HepG2 (cell line): ENCODE measurements around the gene SRSF6. TPM values are rescaled to one million over a fixed set of nuclear protein-coding genes. Genes with fewer than 3 reads are reported as not detected.
A peak's percentile ranks its signal among the peaks of the same experiment; 100 is the strongest.

Source experiments
- REPIN1 ChIP-seq: sonication (generic); formaldehyde crosslinking; IDR thresholded peaks from 2 replicates; pipeline ENCODE4 v1.8.0; 2022; ENCODE audit warnings: missing genetic modification reagents, low read depth, mild to moderate bottlenecking, borderline replicate concordance
- SNAPC5 ChIP-seq: sonication (generic); formaldehyde crosslinking; IDR thresholded peaks from 2 replicates; pipeline ENCODE4 v1.8.1; 2023; ENCODE audit warnings: mild to moderate bottlenecking, missing genetic modification reagents, borderline replicate concordance
- STAG1 ChIP-seq: sonication (generic); formaldehyde crosslinking; IDR thresholded peaks from 2 replicates; pipeline ENCODE4 v1.4.0; 2020; ENCODE audit warnings: missing genetic modification reagents
- TMF1 ChIP-seq: sonication (generic); formaldehyde crosslinking; IDR thresholded peaks from 2 replicates; pipeline ENCODE4 v1.8.1; 2022; ENCODE audit warnings: low read depth, missing genetic modification reagents
- XRCC5 ChIP-seq: fragments of 200-400 bp; formaldehyde crosslinking; optimal IDR thresholded peaks from 2 replicates; pipeline ENCODE3; 2017; ENCODE audit warnings: mild to moderate bottlenecking, low read length
- ZBTB38 ChIP-seq: sonication (generic); formaldehyde crosslinking; IDR thresholded peaks from 2 replicates; pipeline ENCODE4 v1.5.1; 2020; ENCODE audit warnings: mild to moderate bottlenecking, missing genetic modification reagents
- ZNF136 ChIP-seq: sonication (generic); formaldehyde crosslinking; IDR thresholded peaks from 2 replicates; pipeline ENCODE4 v1.8.1; 2022; ENCODE audit warnings: low read depth, mild to moderate bottlenecking, moderate library complexity, missing genetic modification reagents
- ZNF614 ChIP-seq: IDR thresholded peaks from 2 replicates; pipeline ENCODE4 v1.6.1; 2018; ENCODE audit warnings: missing biosample characterization, missing genetic modification reagents, inconsistent platforms, borderline replicate concordance
- ZNF691 ChIP-seq: sonication (generic); formaldehyde crosslinking; IDR thresholded peaks from 2 replicates; pipeline ENCODE4 v1.4.0; 2020; ENCODE audit warnings: missing genetic modification reagents, low read depth, mild to moderate bottlenecking, borderline replicate concordance
- polyA plus RNA-seq, 8 experiments: library from polyadenylated mRNA; depleted of rRNA in 3 of 8; stranded (reverse) in 7 of 8; unstranded in 1 of 8; fragments of >200 nt; fragmentation: Illumina TruSeq in 4 of 8; extraction: Trizol in 4 of 8; gene quantifications; 2 replicates each; pipeline versions ENCODE4 v1.2.1 to v1.2.3, GENCODE V29; 2011 to 2016; ENCODE audit warnings: low read depth in 4 of 8, missing spikeins in 1 of 8, mixed read lengths in 1 of 8; ENCODE audit not compliant: insufficient read depth in 1 of 8
- total RNA-seq, 5 experiments: library from RNA; depleted of rRNA; stranded (reverse); fragments of >200 nt; fragmentation: Illumina TruSeq; extraction: Trizol; gene quantifications; 2 replicates each; pipeline ENCODE4 v1.2.3, GENCODE V29; 2016; ENCODE audit warnings: low read depth in 1 of 5
- TF ChIP-seq, protein P1 (sequence below), 2 experiments: sonication (generic) in 1 of 2; formaldehyde crosslinking in 1 of 2; IDR thresholded peaks; 2 replicates each; pipeline versions ENCODE4 v1.4.0 to v1.6.1; 2018 to 2020; ENCODE audit warnings: missing genetic modification reagents in 2 of 2, borderline replicate concordance in 1 of 2, low read depth in 1 of 2, mild to moderate bottlenecking in 1 of 2, missing biosample characterization in 1 of 2
- TF ChIP-seq, protein P2 (sequence below): sonication (generic); formaldehyde crosslinking; IDR thresholded peaks from 2 replicates; pipeline ENCODE4 v1.5.0; 2020; ENCODE audit warnings: mild to moderate bottlenecking, missing genetic modification reagents, moderate library complexity
- TF ChIP-seq, protein P3 (sequence below): sonication (generic); formaldehyde crosslinking; IDR thresholded peaks from 2 replicates; pipeline ENCODE4 v1.4.0; 2020; ENCODE audit warnings: low read depth, missing genetic modification reagents

The SRSF6 gene
- total and polyA plus RNA-seq, 2 of the 13 experiments (the other 11 are each of a cell fraction or from before 2014, with no cell fraction given): 156 to 194 TPM

- TF ChIP-seq ZNF614 (CRISPR knock-in tag): 0 out of 2 replicates have a peak, but pooled peaks have one; percentile 18
- no peak for TF ChIP-seq SNAPC5
- TF ChIP-seq, protein P1, sequence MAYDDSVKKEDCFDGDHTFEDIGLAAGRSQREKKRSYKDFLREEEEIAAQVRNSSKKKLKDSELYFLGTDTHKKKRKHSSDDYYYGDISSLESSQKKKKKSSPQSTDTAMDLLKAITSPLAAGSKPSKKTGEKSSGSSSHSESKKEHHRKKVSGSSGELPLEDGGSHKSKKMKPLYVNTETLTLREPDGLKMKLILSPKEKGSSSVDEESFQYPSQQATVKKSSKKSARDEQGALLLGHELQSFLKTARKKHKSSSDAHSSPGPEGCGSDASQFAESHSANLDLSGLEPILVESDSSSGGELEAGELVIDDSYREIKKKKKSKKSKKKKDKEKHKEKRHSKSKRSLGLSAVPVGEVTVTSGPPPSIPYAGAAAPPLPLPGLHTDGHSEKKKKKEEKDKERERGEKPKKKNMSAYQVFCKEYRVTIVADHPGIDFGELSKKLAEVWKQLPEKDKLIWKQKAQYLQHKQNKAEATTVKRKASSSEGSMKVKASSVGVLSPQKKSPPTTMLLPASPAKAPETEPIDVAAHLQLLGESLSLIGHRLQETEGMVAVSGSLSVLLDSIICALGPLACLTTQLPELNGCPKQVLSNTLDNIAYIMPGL (CRISPR knock-in tag; IDR thresholded peaks at IDR 0.05; ENCODE audit: borderline replicate concordance in 1 of 2, low read depth in 1 of 2): 0 out of 4 replicates have a peak, but pooled peaks of 1 of the 2 experiments have one; percentile 21
- TF ChIP-seq TMF1 (CRISPR knock-in tag): no peak
- TF ChIP-seq ZBTB38 (CRISPR knock-in tag): no peak
- peak; percentile 21 for TF ChIP-seq XRCC5
- peak; percentile 46; the same call in 1 of the 2 replicates for TF ChIP-seq REPIN1 (CRISPR knock-in tag)
- TF ChIP-seq ZNF136: no peak
- TF ChIP-seq, protein P2, sequence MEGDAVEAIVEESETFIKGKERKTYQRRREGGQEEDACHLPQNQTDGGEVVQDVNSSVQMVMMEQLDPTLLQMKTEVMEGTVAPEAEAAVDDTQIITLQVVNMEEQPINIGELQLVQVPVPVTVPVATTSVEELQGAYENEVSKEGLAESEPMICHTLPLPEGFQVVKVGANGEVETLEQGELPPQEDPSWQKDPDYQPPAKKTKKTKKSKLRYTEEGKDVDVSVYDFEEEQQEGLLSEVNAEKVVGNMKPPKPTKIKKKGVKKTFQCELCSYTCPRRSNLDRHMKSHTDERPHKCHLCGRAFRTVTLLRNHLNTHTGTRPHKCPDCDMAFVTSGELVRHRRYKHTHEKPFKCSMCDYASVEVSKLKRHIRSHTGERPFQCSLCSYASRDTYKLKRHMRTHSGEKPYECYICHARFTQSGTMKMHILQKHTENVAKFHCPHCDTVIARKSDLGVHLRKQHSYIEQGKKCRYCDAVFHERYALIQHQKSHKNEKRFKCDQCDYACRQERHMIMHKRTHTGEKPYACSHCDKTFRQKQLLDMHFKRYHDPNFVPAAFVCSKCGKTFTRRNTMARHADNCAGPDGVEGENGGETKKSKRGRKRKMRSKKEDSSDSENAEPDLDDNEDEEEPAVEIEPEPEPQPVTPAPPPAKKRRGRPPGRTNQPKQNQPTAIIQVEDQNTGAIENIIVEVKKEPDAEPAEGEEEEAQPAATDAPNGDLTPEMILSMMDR (CRISPR knock-in tag): peak; percentile 92
- TF ChIP-seq, protein P3, sequence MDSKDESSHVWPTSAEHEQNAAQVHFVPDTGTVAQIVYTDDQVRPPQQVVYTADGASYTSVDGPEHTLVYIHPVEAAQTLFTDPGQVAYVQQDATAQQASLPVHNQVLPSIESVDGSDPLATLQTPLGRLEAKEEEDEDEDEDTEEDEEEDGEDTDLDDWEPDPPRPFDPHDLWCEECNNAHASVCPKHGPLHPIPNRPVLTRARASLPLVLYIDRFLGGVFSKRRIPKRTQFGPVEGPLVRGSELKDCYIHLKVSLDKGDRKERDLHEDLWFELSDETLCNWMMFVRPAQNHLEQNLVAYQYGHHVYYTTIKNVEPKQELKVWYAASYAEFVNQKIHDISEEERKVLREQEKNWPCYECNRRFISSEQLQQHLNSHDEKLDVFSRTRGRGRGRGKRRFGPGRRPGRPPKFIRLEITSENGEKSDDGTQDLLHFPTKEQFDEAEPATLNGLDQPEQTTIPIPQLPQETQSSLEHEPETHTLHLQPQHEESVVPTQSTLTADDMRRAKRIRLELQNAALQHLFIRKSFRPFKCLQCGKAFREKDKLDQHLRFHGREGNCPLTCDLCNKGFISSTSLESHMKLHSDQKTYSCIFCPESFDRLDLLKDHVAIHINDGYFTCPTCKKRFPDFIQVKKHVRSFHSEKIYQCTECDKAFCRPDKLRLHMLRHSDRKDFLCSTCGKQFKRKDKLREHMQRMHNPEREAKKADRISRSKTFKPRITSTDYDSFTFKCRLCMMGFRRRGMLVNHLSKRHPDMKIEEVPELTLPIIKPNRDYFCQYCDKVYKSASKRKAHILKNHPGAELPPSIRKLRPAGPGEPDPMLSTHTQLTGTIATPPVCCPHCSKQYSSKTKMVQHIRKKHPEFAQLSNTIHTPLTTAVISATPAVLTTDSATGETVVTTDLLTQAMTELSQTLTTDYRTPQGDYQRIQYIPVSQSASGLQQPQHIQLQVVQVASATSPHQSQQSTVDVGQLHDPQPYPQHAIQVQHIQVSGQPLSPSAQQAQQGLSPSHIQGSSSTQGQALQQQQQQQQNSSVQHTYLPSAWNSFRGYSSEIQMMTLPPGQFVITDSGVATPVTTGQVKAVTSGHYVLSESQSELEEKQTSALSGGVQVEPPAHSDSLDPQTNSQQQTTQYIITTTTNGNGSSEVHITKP (CRISPR knock-in tag): no peak
- peak; percentile 21; the same call in 1 of the 2 replicates for TF ChIP-seq ZNF691 (CRISPR knock-in tag)
- TF ChIP-seq STAG1 (CRISPR knock-in tag): peak; percentile 94
These were observed 48.7 kb upstream of the SRSF6 start (continued) for GRCh38 chr20:43408848-43409576.
